ENCODE measurements around the gene HCCS. TPM values are rescaled to one million over a fixed set of nuclear protein-coding genes. Genes with fewer than 3 reads are reported as not detected.

The HCCS gene
- total RNA-seq (10 to 100 TPM; 15.0 to 17.4 TPM), polyA plus RNA-seq (ENCODE audit: insufficient read depth, low read depth, low replicate concordance) (27.6 TPM)
- long read RNA-seq, donor 1, transcript HCCS-202 (7 exons, 1,072 nt) = major isoform, 13 of 13 reads
- long read RNA-seq, donor 1, partial matches to known transcripts = 0 of 13 reads
- long read RNA-seq, donor 1, other reads (novel, unspliced or antisense) = 0 of 13 reads
- long read RNA-seq, donor 2, transcript HCCS-202 (7 exons, 1,072 nt) = major isoform, 5 of 7 reads
- long read RNA-seq, donor 2, partial matches to known transcripts = 0 of 7 reads
- long read RNA-seq, donor 2, other reads (novel, unspliced or antisense) = 0 of 7 reads

DNA sequence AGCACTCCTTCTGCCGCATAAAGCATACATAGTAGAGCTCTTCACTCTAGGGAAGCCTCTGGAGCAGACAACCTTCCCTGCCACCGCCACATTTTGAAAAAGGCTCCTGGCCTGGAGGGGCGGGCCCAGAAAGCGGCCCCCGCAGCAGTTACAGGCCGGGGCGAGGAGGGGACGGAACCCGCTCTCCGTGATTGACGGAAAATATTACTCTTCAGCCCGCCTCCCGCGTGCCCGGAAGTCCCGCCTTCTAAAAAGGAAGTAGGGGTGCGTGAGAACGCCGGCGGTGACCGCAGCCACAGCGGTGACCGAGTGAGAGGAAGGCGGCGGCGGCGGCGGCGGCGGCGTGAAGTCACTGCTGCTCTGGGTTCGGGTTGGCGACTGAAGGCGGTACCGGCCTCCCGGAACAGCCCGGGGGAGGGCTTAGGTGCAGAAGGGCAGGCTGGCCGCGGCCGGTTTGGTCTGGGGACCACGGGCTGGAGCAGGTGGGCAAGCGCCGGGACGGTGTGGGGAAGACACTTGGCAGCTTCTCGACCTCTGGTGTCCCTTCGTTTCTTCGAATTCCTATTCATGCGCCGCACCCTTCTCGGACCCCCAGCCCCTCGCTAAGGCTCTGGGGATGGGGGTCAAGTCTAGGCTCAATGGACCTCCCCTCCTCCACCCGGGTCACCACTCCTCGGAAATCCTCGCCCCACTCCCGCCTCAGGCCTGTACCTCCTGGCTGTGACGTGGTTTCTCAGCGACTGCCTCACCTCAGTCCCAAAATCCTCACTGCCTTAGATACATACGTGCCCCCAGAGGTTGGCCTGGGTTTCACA lies at the start of gene HCCS:
Gene HCCS, plus strand, starts transcription at position 296 of the 815 bp plus-strand sequence. CDS start 729 bp downstream, outside the sequence.
- Histone ChIP-seq H3K4me1 (no peaks in the 10 kb centered on the region), H3K27me3 (no peaks in the 10 kb centered on the region)
- intact Hi-C loops (cut with DNase I; ENCODE audit: low total_unique reads) = no loop called here

DNA sequence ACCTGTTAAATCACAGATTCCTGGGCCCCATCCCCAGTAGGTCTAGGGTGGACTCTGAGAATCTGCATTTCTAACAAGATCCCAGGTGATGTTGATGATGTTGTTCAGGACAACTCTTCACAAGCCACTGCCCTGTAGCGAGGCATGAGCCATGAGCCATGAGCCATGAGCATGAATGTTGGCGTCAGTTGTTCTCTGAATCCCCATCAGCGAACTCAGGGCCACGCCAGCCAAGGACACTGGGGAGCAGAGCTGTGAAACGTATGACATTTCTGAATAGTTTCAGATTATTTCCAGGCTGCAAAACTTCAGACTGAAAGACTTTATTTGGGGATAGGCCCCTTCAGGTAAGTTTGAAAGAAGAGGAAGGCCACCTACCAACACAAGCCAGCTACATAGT lies 46.9 kb upstream of the HCCS start:
- WGBS, 2 donors = 79% methylated on average over 3 of the region's 5 CpGs; no CpG with 5 or more reads in 1 of the 2 donors
- TF ChIP-seq, protein P1, sequence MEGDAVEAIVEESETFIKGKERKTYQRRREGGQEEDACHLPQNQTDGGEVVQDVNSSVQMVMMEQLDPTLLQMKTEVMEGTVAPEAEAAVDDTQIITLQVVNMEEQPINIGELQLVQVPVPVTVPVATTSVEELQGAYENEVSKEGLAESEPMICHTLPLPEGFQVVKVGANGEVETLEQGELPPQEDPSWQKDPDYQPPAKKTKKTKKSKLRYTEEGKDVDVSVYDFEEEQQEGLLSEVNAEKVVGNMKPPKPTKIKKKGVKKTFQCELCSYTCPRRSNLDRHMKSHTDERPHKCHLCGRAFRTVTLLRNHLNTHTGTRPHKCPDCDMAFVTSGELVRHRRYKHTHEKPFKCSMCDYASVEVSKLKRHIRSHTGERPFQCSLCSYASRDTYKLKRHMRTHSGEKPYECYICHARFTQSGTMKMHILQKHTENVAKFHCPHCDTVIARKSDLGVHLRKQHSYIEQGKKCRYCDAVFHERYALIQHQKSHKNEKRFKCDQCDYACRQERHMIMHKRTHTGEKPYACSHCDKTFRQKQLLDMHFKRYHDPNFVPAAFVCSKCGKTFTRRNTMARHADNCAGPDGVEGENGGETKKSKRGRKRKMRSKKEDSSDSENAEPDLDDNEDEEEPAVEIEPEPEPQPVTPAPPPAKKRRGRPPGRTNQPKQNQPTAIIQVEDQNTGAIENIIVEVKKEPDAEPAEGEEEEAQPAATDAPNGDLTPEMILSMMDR (IDR thresholded peaks at IDR 0.05) = no peak
- TF ChIP-seq POLR2A (IDR thresholded peaks at IDR 0.05) = no peak
- no peak overlapping the region for H3K4me3 ChIP-seq
- no peak overlapping the region for H3K27ac ChIP-seq
- H3K9me3 ChIP-seq = no peaks in the 10 kb centered on the region
- intact Hi-C loops (cut with DNase I; ENCODE audit: low total_unique reads) = no loop called here
- H3K4me1 ChIP-seq = no peaks in the 10 kb centered on the region
- no peak for DNase-seq
- no peaks in the 10 kb centered on the region for H3K27me3 ChIP-seq
- no peaks in the 10 kb centered on the region for H3K36me3 ChIP-seq (ENCODE audit: low read depth, missing control alignments)

More for the DNA sequence above, at the start of gene HCCS:
- Histone ChIP-seq H3K36me3 (ENCODE audit: low read depth, missing control alignments) (no peaks in the 10 kb centered on the region), H3K27ac (peak within 1 kb of the TSS; percentile 67 to 72), H3K9me3 (no peaks in the 10 kb centered on the region), H3K4me3 (peak within 1 kb of the TSS; percentile 63 to 81)
- TF ChIP-seq, protein P1 (IDR thresholded peaks at IDR 0.05) = no peak
- TF ChIP-seq POLR2A (IDR thresholded peaks at IDR 0.05) = no peak
- DNase-seq = peak; percentile 89
- 0 to 1% methylated on average over 12 to 45 of the region's 58 CpGs for WGBS, 2 donors

DNA sequence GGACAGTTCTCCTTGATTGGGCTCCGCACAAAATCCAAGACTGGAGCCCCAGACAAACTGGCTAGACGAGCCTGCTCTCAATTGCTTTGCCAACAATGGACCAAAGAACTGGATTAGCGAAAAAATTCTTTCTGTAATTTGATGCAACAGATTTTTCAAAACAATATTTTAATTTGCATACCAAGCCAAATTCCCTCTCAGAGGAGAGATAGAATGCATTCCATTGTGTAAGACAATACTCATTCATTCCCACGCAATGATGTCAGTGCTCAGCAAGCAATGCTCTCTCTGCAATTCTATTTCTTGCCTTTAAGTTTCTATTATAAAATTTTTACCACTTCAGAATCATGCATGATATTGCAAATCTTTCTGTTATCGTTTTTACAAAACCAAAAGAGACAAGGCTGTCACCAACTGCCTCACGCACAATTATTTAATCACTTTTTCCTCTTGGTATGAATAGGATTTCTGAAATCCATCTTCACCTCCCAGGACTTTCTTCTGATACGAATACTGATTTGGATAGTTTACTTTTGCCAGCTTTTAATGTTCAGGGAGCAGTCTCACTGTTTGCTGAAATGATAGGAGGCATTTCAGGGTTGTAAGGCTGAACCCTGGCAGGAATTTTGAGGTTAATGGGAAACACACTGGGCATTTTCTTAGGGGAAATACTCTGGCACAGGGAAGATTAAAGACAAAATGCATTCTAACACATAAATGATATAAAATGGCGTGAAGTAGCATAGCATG lies 46.1 kb upstream of the HCCS start:
- TF ChIP-seq POLR2A (IDR thresholded peaks at IDR 0.05) = no peak
- TF ChIP-seq, protein P1 (IDR thresholded peaks at IDR 0.05) = no peak
- Histone ChIP-seq H3K9me3 (no peaks in the 10 kb centered on the region), H3K27ac (no peak overlapping the region), H3K27me3 (no peaks in the 10 kb centered on the region), H3K4me1 (no peaks in the 10 kb centered on the region), H3K4me3 (no peak overlapping the region), H3K36me3 (ENCODE audit: low read depth, missing control alignments) (no peaks in the 10 kb centered on the region)
- DNase-seq = no peak
- intact Hi-C loops (cut with DNase I; ENCODE audit: low total_unique reads) = no loop called here
- WGBS, 2 donors = 49 to 54% methylated on average over 8 of the region's 8 CpGs

DNA sequence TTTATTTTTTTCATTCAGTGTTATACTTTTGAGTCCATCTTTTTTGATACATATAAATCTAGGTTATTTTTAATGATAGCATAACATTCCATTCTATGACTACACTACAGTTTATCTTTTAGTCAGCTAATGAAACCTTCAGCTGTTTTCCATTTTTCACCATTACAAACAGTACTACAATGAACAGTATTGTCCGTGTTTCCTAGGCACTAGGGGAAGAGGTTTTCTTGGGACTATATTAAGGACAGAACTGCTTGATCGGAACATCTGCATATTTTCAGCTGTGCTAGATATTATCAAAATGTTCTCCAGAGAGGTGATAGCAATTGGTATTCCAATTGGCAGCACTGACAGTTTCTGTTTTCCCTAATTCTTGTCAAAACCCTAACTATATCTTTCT lies 44.3 kb upstream of the HCCS start:
- no peak overlapping the region for H3K27ac ChIP-seq
- TF ChIP-seq, protein P1 (IDR thresholded peaks at IDR 0.05) = no peak
- TF ChIP-seq POLR2A (IDR thresholded peaks at IDR 0.05) = no peak
- intact Hi-C loops (cut with DNase I; ENCODE audit: low total_unique reads) = no loop called here

More for the DNA sequence above, 44.3 kb upstream of the HCCS start:
- Histone ChIP-seq H3K4me1 (no peaks in the 10 kb centered on the region), H3K36me3 (ENCODE audit: low read depth, missing control alignments) (no peaks in the 10 kb centered on the region), H3K9me3 (no peaks in the 10 kb centered on the region), H3K27me3 (no peaks in the 10 kb centered on the region), H3K4me3 (no peak overlapping the region)
- no peak for DNase-seq
- WGBS, 2 donors = 69 to 70% methylated on average over 2 of the region's 2 CpGs
